GM23338 (cell line): ENCODE measurements around the gene DNASE1. TPM values are rescaled to one million over a fixed set of nuclear protein-coding genes. Genes with fewer than 3 reads are reported as not detected.
A peak's percentile ranks its signal among the peaks of the same experiment; 100 is the strongest.

Source experiments
- ATAC-seq: fragments of 200-7000 bp; cut with Tn5 transposase; 3 replicates; pipeline ENCODE4 v1.9.1; 2020
- DNase-seq: peaks from one replicate; pipeline ENCODE4 v3.0.0-alpha.2; 2015; ENCODE audit warnings: low spot score
- H2AFZ ChIP-seq: fragments of 200-600 bp; sonication (generic); 2 replicates; pipeline ENCODE4 v1.8.0; 2016; ENCODE audit warnings: antibody characterized with exemption, mild to moderate bottlenecking, moderate library complexity
- H3F3A ChIP-seq: fragments of 200-600 bp; sonication (generic); replicated peaks from 2 replicates; pipeline ENCODE4 v1.8.0; 2017; ENCODE audit warnings: antibody characterized with exemption, mixed run types, low read depth
- H3K27ac ChIP-seq: fragments of 200-600 bp; sonication (generic); 2 replicates; pipeline ENCODE4 v1.6.1; 2016; ENCODE audit warnings: low read depth
- H3K27me3 ChIP-seq: fragments of 200-600 bp; sonication (generic); 2 replicates; pipeline ENCODE4 v1.8.0; 2016; ENCODE audit warnings: mild to moderate bottlenecking, mixed run types, moderate library complexity; ENCODE audit not compliant: insufficient read depth
- H3K36me3 ChIP-seq: fragments of 200-600 bp; sonication (generic); 2 replicates; pipeline ENCODE4 v1.8.0; 2016; ENCODE audit warnings: mild to moderate bottlenecking; ENCODE audit not compliant: insufficient read depth
- H3K4me1 ChIP-seq: fragments of 200-600 bp; sonication (generic); 2 replicates; pipeline ENCODE4 v1.8.0; 2016; ENCODE audit warnings: mild to moderate bottlenecking, moderate library complexity; ENCODE audit not compliant: insufficient read depth
- H3K4me2 ChIP-seq: fragments of 200-600 bp; sonication (generic); 2 replicates; pipeline ENCODE4 v1.7.1; 2017; ENCODE audit warnings: mixed run types
- H3K4me3 ChIP-seq: fragments of 200-600 bp; sonication (generic); 2 replicates; pipeline ENCODE4 v1.6.1; 2016; ENCODE audit warnings: mixed run types
- H3K79me2 ChIP-seq: fragments of 200-600 bp; sonication (generic); replicated peaks from 2 replicates; pipeline ENCODE4 v1.8.0; 2017; ENCODE audit warnings: mild to moderate bottlenecking; ENCODE audit not compliant: insufficient read depth
- H3K9me2 ChIP-seq: fragments of 200-600 bp; sonication (generic); 2 replicates; pipeline ENCODE4 v1.8.0; 2017; ENCODE audit not compliant: insufficient read depth
- H4K20me1 ChIP-seq: fragments of 200-600 bp; sonication (generic); replicated peaks from 2 replicates; pipeline ENCODE4 v1.8.0; 2017; ENCODE audit warnings: mild to moderate bottlenecking; ENCODE audit not compliant: insufficient read depth
- H3K27ac Mint-ChIP-seq: 2 replicates; pipeline ENCODE4 v1.8.0; 2020; ENCODE audit warnings: inconsistent platforms, mild to moderate bottlenecking, moderate library complexity, mixed read lengths
- H3K27me3 Mint-ChIP-seq: 3 replicates; pipeline ENCODE4 v1.8.0; 2022; ENCODE audit warnings: low read depth, mild to moderate bottlenecking, moderate library complexity, mixed read lengths, inconsistent platforms; ENCODE audit not compliant: insufficient read depth, poor library complexity
- H3K36me3 Mint-ChIP-seq: 3 replicates; pipeline ENCODE4 v1.8.0; 2021; ENCODE audit warnings: low read depth, mild to moderate bottlenecking, inconsistent platforms, moderate library complexity, mixed read lengths
- H3K4me1 Mint-ChIP-seq: 3 replicates; pipeline ENCODE4 v1.8.0; 2020; ENCODE audit warnings: mild to moderate bottlenecking, inconsistent platforms, mixed read lengths
- H3K4me3 Mint-ChIP-seq: 3 replicates; pipeline ENCODE4 v1.8.0; 2021; ENCODE audit warnings: moderate library complexity, mild to moderate bottlenecking, inconsistent platforms, mixed read lengths
- H3K9me3 Mint-ChIP-seq: 3 replicates; pipeline ENCODE4 v1.8.0; 2020; ENCODE audit warnings: moderate library complexity, mild to moderate bottlenecking, inconsistent platforms, mixed read lengths
- CREB1 ChIP-seq: fragments of 250-450 bp; sonication (Bioruptor Pico); IDR thresholded peaks from 2 replicates; pipeline ENCODE4 v1.5.0; 2020; ENCODE audit warnings: low read depth, mild to moderate bottlenecking, moderate library complexity
- CTCF ChIP-seq, 2 experiments: fragments of 200-600 bp in 1 of 2; sonication (generic) in 1 of 2; conservative IDR thresholded peaks; 2 replicates each; pipeline versions ENCODE4 v1.5.1 to v1.6.1; 2016 to 2017; ENCODE audit warnings: antibody characterized with exemption in 2 of 2, low read depth in 2 of 2, mild to moderate bottlenecking in 2 of 2, moderate library complexity in 1 of 2
- ETS1 ChIP-seq: IDR thresholded peaks from 2 replicates; pipeline ENCODE4 v1.6.1; 2016; ENCODE audit warnings: antibody characterized with exemption
- EZH2 ChIP-seq: fragments of 200-600 bp; sonication (generic); IDR thresholded peaks from one replicate; pipeline ENCODE4 v1.8.0; 2017; ENCODE audit warnings: antibody characterized with exemption, mild to moderate bottlenecking, low read depth; ENCODE audit not compliant: unreplicated experiment
- EZH2phosphoT487 ChIP-seq: fragments of 200-600 bp; sonication (generic); IDR thresholded peaks from one replicate; pipeline ENCODE4 v1.8.1; 2018; ENCODE audit warnings: antibody characterized with exemption; ENCODE audit not compliant: unreplicated experiment
- JUNB ChIP-seq: IDR thresholded peaks from one replicate; pipeline ENCODE4 v1.6.1; 2016; ENCODE audit warnings: antibody characterized with exemption; ENCODE audit not compliant: unreplicated experiment
- NANOG ChIP-seq: IDR thresholded peaks from 2 replicates; pipeline ENCODE4 v1.6.1; 2016; ENCODE audit warnings: antibody characterized with exemption, borderline replicate concordance
- POLR2AphosphoS5 ChIP-seq: IDR thresholded peaks from 2 replicates; pipeline ENCODE4 v1.6.1; 2016; ENCODE audit warnings: antibody characterized with exemption, low read depth
- REST ChIP-seq: IDR thresholded peaks from one replicate; pipeline ENCODE4 v1.6.1; 2018; ENCODE audit warnings: antibody characterized with exemption; ENCODE audit not compliant: unreplicated experiment
- STAT1 ChIP-seq: IDR thresholded peaks from one replicate; pipeline ENCODE4 v1.6.1; 2016; ENCODE audit warnings: antibody characterized with exemption; ENCODE audit not compliant: unreplicated experiment
- ZNF114 ChIP-seq: fragments of 250-450 bp; sonication (Bioruptor Pico); IDR thresholded peaks from 2 replicates; pipeline ENCODE4 v1.5.0; 2020; ENCODE audit warnings: mild to moderate bottlenecking, moderate library complexity
- ZNF331 ChIP-seq: fragments of 250-450 bp; sonication (Bioruptor Pico); IDR thresholded peaks from 2 replicates; pipeline ENCODE4 v1.5.0; 2020; ENCODE audit warnings: low read depth, mild to moderate bottlenecking, moderate library complexity
- polyA plus RNA-seq: library from polyadenylated mRNA; unstranded; fragments of >200 nt; fragmentation: Nextera tagmentation; extraction: Ambion mirVana; gene quantifications from 2 replicates; pipeline ENCODE4 v1.2.1, GENCODE V29; 2016
- total RNA-seq: library from RNA; depleted of rRNA; stranded (reverse); fragments of >200 nt; shearing (Covaris generic); gene quantifications from 2 replicates; pipeline ENCODE4 v1.2.3, GENCODE V29; 2014

DNASE1 gene
- total and polyA plus RNA-seq, 2 experiments from 2014 or later, result 7.9 to 23.0 TPM

- no peak for TF ChIP-seq CREB1 (CRISPR knock-in tag)
- TF ChIP-seq ZNF331 (CRISPR knock-in tag), result no peak
- no peak for TF ChIP-seq ETS1
- TF ChIP-seq ZNF114 (CRISPR knock-in tag), result no peak
- no peak for TF ChIP-seq POLR2AphosphoS5
- TF ChIP-seq JUNB, result no peak
- no peak for TF ChIP-seq EZH2
- no peak for TF ChIP-seq NANOG
- TF ChIP-seq STAT1, result no peak
These were observed 44.4 kb upstream of the DNASE1 start (continued) for GRCh38 chr16:3609895-3610697.

- H2AFZ ChIP-seq, result peak overlapping the region; percentile 97
- H3K36me3 ChIP-seq, result no peaks in the 10 kb centered on the region
- 0 out of 2 replicates have a peak, but pooled peaks cover 9% of the 10 kb centered on the region for H4K20me1 ChIP-seq
- DNase-seq (peak; percentile 8), ATAC-seq (peak; percentile 61)
- peak overlapping the region; percentile 98 for H3K4me3 ChIP-seq
- H3K79me2 ChIP-seq, result peaks cover 38% of the 10 kb centered on the region
- peaks cover 15% of the 10 kb centered on the region for H3K36me3 Mint-ChIP-seq
- no peaks in the 10 kb centered on the region for H3K9me3 Mint-ChIP-seq
- H3K27ac Mint-ChIP-seq, result no peak overlapping the region
- H3F3A ChIP-seq, result peaks cover 16% of the 10 kb centered on the region; the same call in 1 of the 2 replicates
- H3K4me3 Mint-ChIP-seq, result peak overlapping the region; percentile 96
- H3K27me3 Mint-ChIP-seq, result peaks cover 6% of the 10 kb centered on the region
- no peaks in the 10 kb centered on the region for H3K9me2 ChIP-seq
- no peak overlapping the region for H3K27ac ChIP-seq
- H3K27me3 ChIP-seq, result no peaks in the 10 kb centered on the region
- peaks cover 6% of the 10 kb centered on the region for H3K4me1 ChIP-seq
- peaks cover 21% of the 10 kb centered on the region for H3K4me1 Mint-ChIP-seq
- peak overlapping the region; percentile 96 for H3K4me2 ChIP-seq
- no peak for TF ChIP-seq ETS1
- TF ChIP-seq STAT1, result no peak
- no peak for TF ChIP-seq CTCF (conservative IDR thresholded peaks at IDR 0.05; ENCODE audit: low read depth in 2 of 2)
- TF ChIP-seq NANOG, result no peak
- TF ChIP-seq CREB1 (CRISPR knock-in tag), result no peak
- TF ChIP-seq EZH2phosphoT487, result no peak
- TF ChIP-seq REST, result no peak
- TF ChIP-seq ZNF114 (CRISPR knock-in tag), result no peak
- TF ChIP-seq POLR2AphosphoS5, result no peak
- TF ChIP-seq ZNF331 (CRISPR knock-in tag), result no peak
- TF ChIP-seq EZH2, result no peak
These were observed 43.8 kb upstream of the DNASE1 start for GRCh38 chr16:3610698-3611145.
